Neural cell (in vitro differentiated cells): ENCODE measurements around the gene MYCL. TPM values are rescaled to one million over a fixed set of nuclear protein-coding genes. Genes with fewer than 3 reads are reported as not detected.

Source experiments
- H2AFZ ChIP-seq: fragments of 200-600, 300-800 bp; sonication (generic), shearing (Covaris generic); 2 replicates; pipeline ENCODE4 v1.6.0; 2014; ENCODE audit warnings: low read depth, mild to moderate bottlenecking, antibody characterized with exemption, low read length, moderate library complexity
- H3F3A ChIP-seq: fragments of 200-600 bp; shearing (Covaris generic); 2 replicates; pipeline ENCODE4 v1.6.1; 2016; ENCODE audit warnings: mild to moderate bottlenecking, moderate library complexity, mixed read lengths, antibody characterized with exemption, low read length; ENCODE audit not compliant: insufficient read depth, poor library complexity, severe bottlenecking
- H3K27ac ChIP-seq: fragments of 200-600, 300-800 bp; sonication (generic), shearing (Covaris generic); 2 replicates; pipeline ENCODE4 v1.5.1; 2014; ENCODE audit warnings: mild to moderate bottlenecking, low read length, moderate library complexity
- H3K27me3 ChIP-seq: fragments of 300-800, 200-600 bp; sonication (generic), shearing (Covaris generic); 2 replicates; pipeline ENCODE4 v1.6.0; 2014; ENCODE audit warnings: mild to moderate bottlenecking, low read depth, low read length, moderate library complexity; ENCODE audit not compliant: insufficient read depth
- H3K36me3 ChIP-seq: fragments of 300-800, 200-600 bp; sonication (generic), shearing (Covaris generic); 2 replicates; pipeline ENCODE4 v1.5.1; 2014; ENCODE audit warnings: mild to moderate bottlenecking, antibody characterized with exemption, low read length, moderate library complexity; ENCODE audit not compliant: insufficient read depth
- H3K4me2 ChIP-seq: fragments of 300-800, 200-600 bp; sonication (generic), shearing (Covaris generic); 2 replicates; pipeline ENCODE4 v1.6.0; 2014; ENCODE audit warnings: mild to moderate bottlenecking, low read length
- H3K4me3 ChIP-seq: fragments of 300-800, 200-600 bp; sonication (generic), shearing (Covaris generic); 2 replicates; pipeline ENCODE4 v1.5.1; 2014; ENCODE audit warnings: mild to moderate bottlenecking, low read length, moderate library complexity
- H3K79me2 ChIP-seq: fragments of 200-600 bp; shearing (Covaris generic); replicated peaks from 2 replicates; pipeline ENCODE4 v1.6.0; 2014; ENCODE audit warnings: mild to moderate bottlenecking, low read length, moderate library complexity; ENCODE audit not compliant: insufficient read depth
- H3K9ac ChIP-seq: fragments of 300-800, 200-600 bp; sonication (generic), shearing (Covaris generic); 2 replicates; pipeline ENCODE4 v1.6.1; 2016; ENCODE audit warnings: mild to moderate bottlenecking, low read length, mixed read lengths
- H3K9me2 ChIP-seq: fragments of 200-600 bp; shearing (Covaris generic); 2 replicates; pipeline ENCODE4 v1.6.1; 2016; ENCODE audit warnings: mild to moderate bottlenecking, low read length, mixed read lengths; ENCODE audit not compliant: insufficient read depth
- H3K9me3 ChIP-seq: fragments of 200-600, 300-800 bp; sonication (generic), shearing (Covaris generic); 2 replicates; pipeline ENCODE4 v1.6.1; 2016; ENCODE audit warnings: mild to moderate bottlenecking, mixed run types, low read length, moderate library complexity, mixed read lengths
- H4K20me1 ChIP-seq: fragments of 200-600 bp; shearing (Covaris generic); 2 replicates; pipeline ENCODE4 v1.6.1; 2016; ENCODE audit warnings: mild to moderate bottlenecking, mixed run types; ENCODE audit not compliant: insufficient read depth
- CTCF ChIP-seq: fragments of 450-650 bp; IDR thresholded peaks from 2 replicates; pipeline ENCODE4 v1.5.1; 2014; ENCODE audit warnings: antibody characterized with exemption, mild to moderate bottlenecking, moderate library complexity; ENCODE audit not compliant: poor library complexity, severe bottlenecking
- EP300 ChIP-seq: fragments of 450-650 bp; conservative IDR thresholded peaks from 2 replicates; pipeline ENCODE4 v1.6.1; 2014; ENCODE audit warnings: antibody characterized with exemption, mild to moderate bottlenecking, moderate library complexity; ENCODE audit not compliant: poor library complexity, severe bottlenecking
- EZH2 ChIP-seq: fragments of 200-600, 300-800 bp; shearing (Covaris generic), sonication (generic); IDR thresholded peaks from 2 replicates; pipeline ENCODE4 v1.6.1; 2014; ENCODE audit warnings: antibody characterized with exemption, low read length, borderline replicate concordance, mild to moderate bottlenecking; ENCODE audit not compliant: insufficient read depth, poor library complexity, severe bottlenecking
- MXI1 ChIP-seq: fragments of 450-650 bp; conservative IDR thresholded peaks from 2 replicates; pipeline ENCODE4 v1.6.1; 2014; ENCODE audit warnings: antibody characterized with exemption, mild to moderate bottlenecking; ENCODE audit not compliant: poor library complexity, severe bottlenecking
- POLR2AphosphoS5 ChIP-seq: IDR thresholded peaks from 2 replicates; pipeline ENCODE4 v1.6.1; 2012
- RAD21 ChIP-seq: fragments of 450-650 bp; conservative IDR thresholded peaks from 2 replicates; pipeline ENCODE4 v1.6.1; 2014; ENCODE audit warnings: antibody characterized with exemption, mild to moderate bottlenecking, moderate library complexity
- REST ChIP-seq: IDR thresholded peaks from 2 replicates; pipeline ENCODE4 v1.6.1; 2012; ENCODE audit warnings: borderline replicate concordance
- SMC3 ChIP-seq: fragments of 450-650 bp; conservative IDR thresholded peaks from 2 replicates; pipeline ENCODE4 v1.6.1; 2014; ENCODE audit warnings: antibody characterized with exemption, mild to moderate bottlenecking, moderate library complexity; ENCODE audit not compliant: poor library complexity
- TAF1 ChIP-seq: IDR thresholded peaks from 2 replicates; pipeline ENCODE4 v1.6.1; 2012; ENCODE audit warnings: low read depth
- polyA plus RNA-seq: library from polyadenylated mRNA; depleted of rRNA; stranded (reverse); fragments of >200 nt; gene quantifications from 2 replicates; pipeline ENCODE4 v1.2.3, GENCODE V29; 2014

MYCL gene
- polyA plus RNA-seq, 1 donor from 2014 or later, result 35.2 TPM

GRCh38 chr1:39877231-39877778, 24.4 kb downstream of the MYCL start:
- Histone ChIP-seq H3K9me2 (no peaks in the 10 kb centered on the region), H3K9ac (no peak overlapping the region), H3K4me3 (no peak overlapping the region), H3K79me2 (peaks cover 98% of the 10 kb centered on the region), H3K27ac (no peak overlapping the region), H3K4me2 (no peak overlapping the region), H3K9me3 (no peaks in the 10 kb centered on the region), H3K27me3 (no peaks in the 10 kb centered on the region), H4K20me1 (no peaks in the 10 kb centered on the region), H3F3A (no peaks in the 10 kb centered on the region), H3K36me3 (peaks cover 5% of the 10 kb centered on the region), H2AFZ (no peak overlapping the region)
- TF ChIP-seq EZH2, result no peak
- TF ChIP-seq CTCF, result no peak
- TF ChIP-seq MXI1, result no peak
- TF ChIP-seq RAD21, result no peak
- TF ChIP-seq SMC3, result no peak
- no peak for TF ChIP-seq REST
- no peak for TF ChIP-seq TAF1
- TF ChIP-seq POLR2AphosphoS5, result no peak
- TF ChIP-seq EP300, result no peak

- H2AFZ ChIP-seq, result no peak overlapping the region
- no peak overlapping the region for H3K4me3 ChIP-seq
- no peak overlapping the region for H3K9ac ChIP-seq
- no peaks in the 10 kb centered on the region for H3K9me2 ChIP-seq
- no peaks in the 10 kb centered on the region for H4K20me1 ChIP-seq
- H3K27me3 ChIP-seq, result no peaks in the 10 kb centered on the region
- no peak for TF ChIP-seq CTCF
- TF ChIP-seq EZH2, result no peak
- TF ChIP-seq REST, result no peak
- no peak for TF ChIP-seq SMC3
- no peak for TF ChIP-seq POLR2AphosphoS5
- no peak for TF ChIP-seq TAF1
- no peak for TF ChIP-seq MXI1
- TF ChIP-seq EP300, result no peak
- no peak for TF ChIP-seq RAD21
- H3K4me2 ChIP-seq, result no peak overlapping the region
- no peaks in the 10 kb centered on the region for H3F3A ChIP-seq
- no peak overlapping the region for H3K27ac ChIP-seq
- H3K36me3 ChIP-seq, result peaks cover 5% of the 10 kb centered on the region
- peaks cover 98% of the 10 kb centered on the region for H3K79me2 ChIP-seq
- peaks cover 3% of the 10 kb centered on the region for H3K9me3 ChIP-seq
Measured at GRCh38 chr1:39876144-39876543, 25.6 kb downstream of the MYCL start.
